Fibroblast of lung (primary cell): Measurements from ENCODE around the gene AGAP9. TPM values are rescaled to one million over a fixed set of nuclear protein-coding genes. Genes with fewer than 3 reads are reported as not detected.
A peak's percentile ranks its signal among the peaks of the same experiment; 100 is the strongest.
"Not testable (repeated sequence)": the region's sequence is repeated elsewhere in the genome, so short reads cannot be mapped to it uniquely, and the experiment has no call there.

ENCODE experiments used
- DNase-seq, 2 donors: peaks; one replicate each; pipeline versions ENCODE4 v3.0.0 to v3.0.0-alpha.2; 2010; ENCODE audit warnings: low read depth in 2 of 2
- H2AFZ ChIP-seq: 2 replicates; pipeline ENCODE4 v1.5.1; 2012; ENCODE audit warnings: low read length, control low read depth, inconsistent platforms
- H3K27ac ChIP-seq: 2 replicates; pipeline ENCODE4 v1.5.1; 2011; ENCODE audit warnings: low read length, control low read depth; ENCODE audit not compliant: insufficient read depth
- H3K27me3 ChIP-seq: 2 replicates; pipeline ENCODE4 v1.5.1; 2011; ENCODE audit warnings: mild to moderate bottlenecking, low read length; ENCODE audit not compliant: control insufficient read depth, insufficient read depth
- H3K36me3 ChIP-seq: 2 replicates; pipeline ENCODE4 v1.5.1; 2011; ENCODE audit warnings: low read length; ENCODE audit not compliant: control insufficient read depth, insufficient read depth
- H3K4me1 ChIP-seq: 2 replicates; pipeline ENCODE4 v1.5.1; 2011; ENCODE audit warnings: low read length; ENCODE audit not compliant: control insufficient read depth, insufficient read depth; ENCODE audit errors: extremely low read depth
- H3K4me2 ChIP-seq: 2 replicates; pipeline ENCODE4 v1.5.1; 2011; ENCODE audit warnings: low read length, control low read depth; ENCODE audit not compliant: insufficient read depth; ENCODE audit errors: extremely low read depth
- H3K4me3 ChIP-seq, 4 experiments: fragments of 200-600 bp in 1 of 4; sonication (generic) in 1 of 4; replicated peaks in 1 of 4; 2 replicates each; pipeline ENCODE4 v1.5.1; 2011 to 2016; ENCODE audit warnings: low read length in 4 of 4, low read depth in 3 of 4, mild to moderate bottlenecking in 3 of 4, control low read depth in 2 of 4, inconsistent platforms in 1 of 4, mixed read lengths in 1 of 4; ENCODE audit not compliant: insufficient read depth in 1 of 4; ENCODE audit errors: control extremely low read depth in 1 of 4
- H3K79me2 ChIP-seq: 2 replicates; pipeline ENCODE4 v1.5.1; 2012; ENCODE audit warnings: mild to moderate bottlenecking, low read length, inconsistent platforms; ENCODE audit not compliant: control insufficient read depth, insufficient read depth
- H3K9ac ChIP-seq: 2 replicates; pipeline ENCODE4 v1.5.1; 2011; ENCODE audit warnings: mild to moderate bottlenecking, low read length, control low read depth; ENCODE audit not compliant: insufficient read depth
- H3K9me3 ChIP-seq: 2 replicates; pipeline ENCODE4 v1.5.1; 2012; ENCODE audit warnings: low read depth, low read length; ENCODE audit not compliant: control insufficient read depth, insufficient read depth
- H4K20me1 ChIP-seq: 2 replicates; pipeline ENCODE4 v1.5.1; 2011; ENCODE audit warnings: low read length; ENCODE audit not compliant: control insufficient read depth, insufficient read depth; ENCODE audit errors: extremely low read depth
- polyA plus RNA-seq, 2 donors: library from polyadenylated mRNA; depleted of rRNA in 1 of 2; stranded (reverse) in 1 of 2; unstranded in 1 of 2; fragments of >200 nt; gene quantifications; 2 replicates each; pipeline ENCODE4 v1.2.1, GENCODE V29; 2011 to 2012; ENCODE audit warnings: missing spikeins in 1 of 2
- total RNA-seq: library from RNA; depleted of rRNA; stranded (reverse); fragments of >200 nt; gene quantifications from 2 replicates; pipeline ENCODE4 v1.2.1, GENCODE V29; 2014

The AGAP9 gene
- total and polyA plus RNA-seq, 2 donors (not counting 1 experiment from before 2014, with no cell fraction given): 2.8 to 3.2 TPM

GRCh38 chr10:47564318-47564717 is 40.9 kb upstream of the AGAP9 start:
- not testable (repeated sequence) for H3K36me3 ChIP-seq, H3K4me3 ChIP-seq, H3K27ac ChIP-seq, H3K4me2 ChIP-seq, H4K20me1 ChIP-seq, H3K9ac ChIP-seq, H2AFZ ChIP-seq, H3K79me2 ChIP-seq, DNase-seq, H3K9me3 ChIP-seq, H3K4me1 ChIP-seq, H3K27me3 ChIP-seq

DNA sequence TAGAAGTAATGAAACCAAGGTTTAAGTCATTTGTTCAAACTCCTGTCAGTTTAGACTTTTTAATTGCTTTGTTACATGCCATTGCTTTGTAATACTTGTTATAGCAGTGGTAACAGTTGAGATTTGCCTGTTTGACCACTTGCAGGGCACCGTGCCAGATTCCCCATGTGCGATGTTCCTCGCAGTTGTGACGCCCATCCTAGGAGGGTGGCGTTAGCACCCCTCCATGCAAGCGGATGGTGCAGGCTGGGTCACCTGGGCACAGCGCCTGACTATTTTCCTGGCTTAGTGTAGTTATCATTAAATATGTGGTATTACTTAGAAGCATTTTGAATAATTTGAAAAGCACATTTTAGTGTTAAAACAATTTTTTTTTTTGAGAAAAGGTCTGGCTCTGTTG is 37.0 kb upstream of the AGAP9 start:
- not testable (repeated sequence) for H3K9me3 ChIP-seq, H3K27ac ChIP-seq, H3K4me3 ChIP-seq, H2AFZ ChIP-seq, H3K4me1 ChIP-seq, H4K20me1 ChIP-seq, H3K4me2 ChIP-seq, H3K79me2 ChIP-seq, H3K36me3 ChIP-seq, H3K27me3 ChIP-seq, H3K9ac ChIP-seq
- DNase-seq: peak in 1 of 2 donors; percentile 13

- H3K4me2 ChIP-seq, H3K9me3 ChIP-seq, H3K4me1 ChIP-seq, H3K79me2 ChIP-seq, DNase-seq, H3K4me3 ChIP-seq, H3K9ac ChIP-seq, H2AFZ ChIP-seq, H4K20me1 ChIP-seq, H3K36me3 ChIP-seq, H3K27ac ChIP-seq, H3K27me3 ChIP-seq: not testable (repeated sequence)
These were observed 36.4 kb upstream of the AGAP9 start for GRCh38 chr10:47559718-47560308.

DNA sequence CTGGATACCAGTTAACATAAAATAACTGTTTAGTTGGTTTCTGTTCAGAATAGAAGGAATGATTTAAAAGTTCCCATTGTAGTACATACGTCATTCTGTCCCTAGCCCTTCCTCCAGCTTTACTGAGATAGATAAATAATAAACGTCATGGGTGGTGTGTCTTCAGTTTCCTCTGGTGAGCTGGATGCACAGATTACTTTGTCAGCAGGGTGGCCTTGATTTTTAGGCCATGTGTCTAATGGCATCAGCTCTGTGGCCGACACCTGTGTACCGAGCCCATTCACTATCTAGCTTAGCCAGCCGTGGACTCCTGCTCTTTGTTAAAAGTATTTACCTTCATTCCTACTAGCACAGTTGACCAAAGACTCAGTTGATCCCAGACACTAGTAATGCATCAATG is 34.7 kb upstream of the AGAP9 start:
- peak overlapping the region; percentile 96 for H3K27ac ChIP-seq
- not testable (repeated sequence) for H3K27me3 ChIP-seq, H3K4me1 ChIP-seq, H4K20me1 ChIP-seq, H3K36me3 ChIP-seq, H3K79me2 ChIP-seq, H3K9me3 ChIP-seq, H3K4me3 ChIP-seq
- peak overlapping the region; percentile 23 for H3K9ac ChIP-seq
- H2AFZ ChIP-seq: peak overlapping the region; percentile 55
- peak; percentile 75 to 77 for DNase-seq
- peak overlapping the region; percentile 68 for H3K4me2 ChIP-seq

- H3K79me2 ChIP-seq, H3K9ac ChIP-seq, H3K9me3 ChIP-seq, H3K36me3 ChIP-seq, H3K4me1 ChIP-seq, H3K4me2 ChIP-seq, DNase-seq, H3K4me3 ChIP-seq, H2AFZ ChIP-seq, H4K20me1 ChIP-seq, H3K27me3 ChIP-seq: not testable (repeated sequence)
- H3K27ac ChIP-seq: peak overlapping the region; percentile 96
These were observed 34.2 kb upstream of the AGAP9 start for GRCh38 chr10:47557616-47558015.

DNA sequence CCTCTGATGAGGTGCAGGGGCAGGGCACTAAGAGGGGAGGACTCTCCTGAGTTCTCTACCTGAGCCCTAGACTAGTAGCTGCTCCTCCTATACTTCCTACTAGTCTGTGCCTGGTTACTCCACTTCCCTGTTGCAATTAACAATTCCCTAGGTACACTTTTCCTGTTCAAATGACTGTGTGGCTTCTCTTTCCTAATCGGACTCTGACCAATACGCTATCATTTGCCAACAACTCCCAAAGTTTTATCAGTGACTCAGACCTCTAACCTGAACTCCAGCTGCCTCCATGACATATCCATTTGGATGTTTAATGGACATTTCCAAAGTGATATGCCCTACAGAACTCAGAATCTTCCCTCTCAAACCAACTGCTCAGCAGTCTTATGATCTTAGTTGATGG is 31.9 kb upstream of the AGAP9 start:
- H3K9ac ChIP-seq, H3K27me3 ChIP-seq, H3K4me2 ChIP-seq, H3K79me2 ChIP-seq, H3K4me1 ChIP-seq, H3K9me3 ChIP-seq, H2AFZ ChIP-seq, H3K27ac ChIP-seq, H3K36me3 ChIP-seq, DNase-seq, H3K4me3 ChIP-seq, H4K20me1 ChIP-seq: not testable (repeated sequence)

DNA sequence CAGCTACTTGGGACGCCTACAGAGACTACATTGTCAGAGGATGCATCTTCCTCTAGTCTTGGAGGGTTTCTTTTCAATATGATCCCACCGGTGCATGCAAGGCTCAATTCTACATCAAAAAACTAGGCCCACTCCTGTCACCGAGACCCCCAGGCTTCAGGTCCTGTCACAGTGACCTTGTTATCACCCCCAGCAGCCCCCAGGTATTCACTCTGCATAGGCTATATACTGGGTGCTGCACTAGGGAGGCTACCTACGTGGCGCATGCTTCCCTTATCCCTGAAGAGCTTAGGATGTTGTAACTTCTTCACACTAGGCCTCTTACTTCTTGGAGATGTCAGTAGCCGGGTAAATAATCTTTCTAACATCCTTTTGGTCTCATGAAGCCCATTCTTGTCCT is 31.1 kb upstream of the AGAP9 start:
- H3K4me2 ChIP-seq, H3K9me3 ChIP-seq, H3K27me3 ChIP-seq, H2AFZ ChIP-seq, H3K4me1 ChIP-seq, H3K36me3 ChIP-seq, H3K9ac ChIP-seq, H4K20me1 ChIP-seq, H3K4me3 ChIP-seq, DNase-seq, H3K27ac ChIP-seq, H3K79me2 ChIP-seq: not testable (repeated sequence)
